ENCODE data around the gene LRMDA.

GRCh38 chr10:76255241-76255640 is 823.8 kb downstream of the LRMDA start:
- no peak for TF ChIP-seq CTCF (conservative IDR thresholded peaks at IDR 0.05; ENCODE audit: low read depth, low read length)
- no peak for TF ChIP-seq EZH2 (IDR thresholded peaks at IDR 0.05; ENCODE audit: borderline replicate concordance, low read depth, low read length, poor library complexity, severe bottlenecking)
